Uterus (tissue), 4 donors: Measurements from ENCODE around the gene ACSS1. TPM values are rescaled to one million over a fixed set of nuclear protein-coding genes. Genes with fewer than 3 reads are reported as not detected.
A peak's percentile ranks its signal among the peaks of the same experiment; 100 is the strongest.

ENCODE experiments used
- DNase-seq, 2 donors: peaks; one replicate each; pipeline ENCODE4 v3.0.0-alpha.2; 2019 to 2020
- H3K27ac ChIP-seq, 2 donors: fragments of 200-600 bp; sonication (generic); 1 replicate in 1 of 2; 2 replicates in 1 of 2; pipeline ENCODE4 v1.5.1; 2016 to 2018
- H3K27me3 ChIP-seq, 2 donors: fragments of 200-600 bp; sonication (generic); one replicate each; pipeline ENCODE4 v1.5.1; 2018 to 2019; ENCODE audit warnings: control low read depth in 1 of 2
- H3K36me3 ChIP-seq, 2 donors: fragments of 200-600 bp; sonication (generic); one replicate each; pipeline ENCODE4 v1.5.1; 2019; ENCODE audit warnings: control low read depth in 1 of 2
- H3K4me1 ChIP-seq, 2 donors: fragments of 200-600 bp; sonication (generic); one replicate each; pipeline ENCODE4 v1.5.1; 2018 to 2019; ENCODE audit warnings: control low read depth in 1 of 2
- H3K4me3 ChIP-seq, 2 donors: fragments of 200-600 bp; sonication (generic); 1 replicate in 1 of 2; 2 replicates in 1 of 2; pipeline ENCODE4 v1.5.1; 2018 to 2019; ENCODE audit warnings: mild to moderate bottlenecking in 1 of 2
- H3K9me3 ChIP-seq, 2 donors: fragments of 200-600 bp; sonication (generic); one replicate each; pipeline ENCODE4 v1.5.1; 2019; ENCODE audit warnings: control low read depth in 1 of 2
- POLR2A ChIP-seq, 2 donors: fragments of 450-650 bp; IDR thresholded peaks; one replicate each; pipeline ENCODE4 v1.6.1; 2016; ENCODE audit warnings: antibody characterized with exemption in 2 of 2, mild to moderate bottlenecking in 1 of 2, moderate library complexity in 1 of 2
- intact Hi-C: fragments of 100-400 bp; cut with DNase I; formaldehyde crosslinking; loops from one replicate; pipeline ENCODE4 v1.15.1; 2023; ENCODE audit warnings: low total_unique reads
- total RNA-seq, 4 donors: library from RNA; depleted of rRNA in 3 of 4; stranded (reverse); fragments of >200 nt in 3 of 4; gene quantifications; one replicate each; pipeline versions ENCODE4 v1.1.0 to v1.2.4, GENCODE V29; 2014 to 2023
- TF ChIP-seq, protein P1 (sequence below), 4 experiments: fragments of 200-600 bp in 2 of 4; fragments of 450-650 bp in 2 of 4; sonication (generic) in 2 of 4; IDR thresholded peaks; one replicate each; pipeline ENCODE4 v1.5.1; 2016 to 2019; ENCODE audit warnings: antibody characterized with exemption in 4 of 4, mild to moderate bottlenecking in 2 of 4, moderate library complexity in 1 of 4
- donor health status: DM: yes; HTN: yes; CAD: no.

ACSS1 gene
- total RNA-seq, 4 donors from 2014 or later, result 11.8 to 35.1 (median 23.1) TPM

DNA sequence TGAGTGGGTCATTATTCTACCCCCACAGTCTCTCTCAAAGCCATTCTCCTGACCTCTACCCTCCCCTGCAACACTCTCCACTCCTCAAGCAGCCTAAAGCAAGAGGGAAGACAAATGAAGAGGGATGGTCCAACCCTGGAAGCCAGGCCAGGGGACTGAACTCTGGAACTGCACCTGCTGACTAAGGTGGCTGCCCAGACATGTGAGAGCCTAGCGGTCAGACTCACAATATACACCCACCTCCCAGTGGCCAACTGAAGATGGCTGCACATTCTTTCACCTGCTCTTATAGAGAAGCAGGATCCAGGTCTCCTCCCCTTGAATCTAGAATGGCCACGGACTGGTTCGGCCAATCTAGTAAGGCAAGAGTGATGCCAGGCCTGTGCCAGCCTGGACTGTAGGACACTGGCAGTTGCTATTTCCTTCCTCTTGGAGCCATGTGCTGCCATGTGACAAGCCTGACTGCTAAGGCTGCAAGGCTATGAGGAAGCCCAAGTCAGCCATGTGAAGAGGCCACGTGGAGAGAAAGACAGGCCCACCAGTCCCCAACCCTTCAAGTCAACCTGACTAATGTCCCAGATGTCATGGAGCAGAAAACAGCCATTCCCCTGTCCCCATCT, 31.8 kb downstream of the ACSS1 start:
- no peaks in the 10 kb centered on the region for H3K36me3 ChIP-seq
- H3K27ac ChIP-seq, result no peak overlapping the region
- peak in 1 of 2 donors; percentile 10 for DNase-seq
- no peak for TF ChIP-seq POLR2A (IDR thresholded peaks at IDR 0.05)
- TF ChIP-seq, protein P1, sequence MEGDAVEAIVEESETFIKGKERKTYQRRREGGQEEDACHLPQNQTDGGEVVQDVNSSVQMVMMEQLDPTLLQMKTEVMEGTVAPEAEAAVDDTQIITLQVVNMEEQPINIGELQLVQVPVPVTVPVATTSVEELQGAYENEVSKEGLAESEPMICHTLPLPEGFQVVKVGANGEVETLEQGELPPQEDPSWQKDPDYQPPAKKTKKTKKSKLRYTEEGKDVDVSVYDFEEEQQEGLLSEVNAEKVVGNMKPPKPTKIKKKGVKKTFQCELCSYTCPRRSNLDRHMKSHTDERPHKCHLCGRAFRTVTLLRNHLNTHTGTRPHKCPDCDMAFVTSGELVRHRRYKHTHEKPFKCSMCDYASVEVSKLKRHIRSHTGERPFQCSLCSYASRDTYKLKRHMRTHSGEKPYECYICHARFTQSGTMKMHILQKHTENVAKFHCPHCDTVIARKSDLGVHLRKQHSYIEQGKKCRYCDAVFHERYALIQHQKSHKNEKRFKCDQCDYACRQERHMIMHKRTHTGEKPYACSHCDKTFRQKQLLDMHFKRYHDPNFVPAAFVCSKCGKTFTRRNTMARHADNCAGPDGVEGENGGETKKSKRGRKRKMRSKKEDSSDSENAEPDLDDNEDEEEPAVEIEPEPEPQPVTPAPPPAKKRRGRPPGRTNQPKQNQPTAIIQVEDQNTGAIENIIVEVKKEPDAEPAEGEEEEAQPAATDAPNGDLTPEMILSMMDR (IDR thresholded peaks at IDR 0.05), result no peak
- H3K4me3 ChIP-seq, result no peak overlapping the region
- H3K9me3 ChIP-seq, result no peaks in the 10 kb centered on the region
- no peaks in the 10 kb centered on the region for H3K27me3 ChIP-seq
- intact Hi-C loops, result no loop called here
- no peaks in the 10 kb centered on the region for H3K4me1 ChIP-seq

DNA sequence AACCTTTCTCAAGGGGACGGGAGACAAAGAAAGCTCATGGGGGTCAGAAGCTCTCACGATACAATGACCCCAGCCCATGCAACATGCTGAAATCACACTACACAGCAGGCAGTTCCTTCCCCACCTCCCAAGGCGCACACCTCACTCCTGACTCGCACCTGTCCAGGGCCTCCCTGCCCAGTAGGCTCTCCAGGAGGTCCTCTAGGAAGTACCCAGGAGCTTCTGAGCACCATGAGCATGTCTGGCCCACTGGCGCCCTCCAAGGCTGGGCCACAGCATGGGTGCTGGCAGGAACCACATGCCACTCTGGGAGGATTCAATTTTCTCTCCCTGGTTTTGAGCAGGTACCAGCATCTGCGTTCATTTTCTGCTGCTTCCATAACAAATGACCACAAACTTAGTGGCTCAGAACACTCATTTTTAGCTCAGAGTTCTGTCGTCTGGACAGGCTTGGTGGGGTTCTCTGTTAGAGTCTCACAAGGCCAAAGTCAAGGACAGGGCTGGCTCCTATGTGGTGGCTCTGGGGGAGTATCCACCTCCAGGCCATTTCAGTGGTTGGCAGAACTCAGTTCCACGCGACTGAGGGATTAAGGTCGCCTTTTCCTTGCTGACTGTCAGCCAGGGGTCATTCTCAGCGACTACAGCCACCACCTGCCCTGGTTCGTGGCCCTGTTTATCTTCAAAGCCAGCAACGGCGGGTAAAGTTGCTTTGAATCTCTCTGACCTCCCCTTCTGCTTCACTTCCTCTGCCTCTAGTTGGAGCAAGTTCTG, 32.7 kb downstream of the ACSS1 start:
- Histone ChIP-seq H3K27ac (no peak overlapping the region), H3K9me3 (no peaks in the 10 kb centered on the region), H3K4me1 (no peaks in the 10 kb centered on the region), H3K27me3 (no peaks in the 10 kb centered on the region), H3K4me3 (no peak overlapping the region), H3K36me3 (no peaks in the 10 kb centered on the region)
- intact Hi-C loops, result no loop called here
- no peak for TF ChIP-seq POLR2A (IDR thresholded peaks at IDR 0.05)
- TF ChIP-seq, protein P1 (IDR thresholded peaks at IDR 0.05), result no peak
- DNase-seq, result no peak

DNA sequence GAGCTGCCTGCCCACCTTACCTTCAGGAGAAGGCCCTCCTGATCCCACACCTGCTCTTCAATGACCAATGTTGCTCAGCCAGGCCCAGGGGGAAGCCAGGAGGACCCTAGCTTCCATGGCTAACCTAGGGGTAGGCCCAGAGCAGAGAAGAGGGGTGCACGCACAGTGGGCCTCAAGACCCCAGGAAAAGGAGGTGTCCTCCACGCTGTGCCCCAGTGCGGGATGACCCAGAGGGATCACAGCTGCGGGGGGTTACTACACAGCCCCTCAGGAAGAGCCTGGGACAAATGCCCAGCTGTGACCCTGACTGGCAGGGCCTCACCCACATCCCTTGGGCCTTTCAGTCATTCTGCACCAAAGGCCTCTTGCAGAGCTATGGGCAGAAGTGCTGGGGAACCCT, 33.8 kb downstream of the ACSS1 start:
- DNase-seq, result no peak
- TF ChIP-seq, protein P1 (IDR thresholded peaks at IDR 0.05), result no peak
- no peak for TF ChIP-seq POLR2A (IDR thresholded peaks at IDR 0.05)
- Histone ChIP-seq H3K27me3 (no peaks in the 10 kb centered on the region), H3K4me1 (no peaks in the 10 kb centered on the region), H3K4me3 (no peak overlapping the region), H3K9me3 (no peaks in the 10 kb centered on the region), H3K36me3 (no peaks in the 10 kb centered on the region), H3K27ac (no peak overlapping the region)
- intact Hi-C loops, result no loop called here

DNA sequence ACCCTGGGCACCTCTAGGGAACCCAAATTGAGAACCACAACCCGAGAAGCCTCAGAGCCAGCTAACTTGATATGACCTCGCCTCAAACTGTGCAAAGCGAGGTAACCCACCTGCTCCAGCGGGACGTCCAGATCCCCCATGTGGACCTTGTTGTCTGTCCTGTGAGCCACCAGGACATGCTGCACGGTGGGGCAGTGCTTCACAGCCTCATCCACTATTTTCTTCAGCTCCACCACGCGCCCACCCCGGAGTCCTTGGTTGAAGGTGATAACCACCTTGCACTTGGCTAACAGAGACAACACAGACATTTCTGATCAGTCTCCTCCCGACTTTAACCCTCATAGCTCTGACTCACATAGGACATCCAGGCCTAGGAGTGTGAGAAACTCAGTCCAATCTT, 34.6 kb downstream of the ACSS1 start:
- no peak for TF ChIP-seq POLR2A (IDR thresholded peaks at IDR 0.05)
- TF ChIP-seq, protein P1 (IDR thresholded peaks at IDR 0.05), result no peak
- Histone ChIP-seq H3K27ac (no peak overlapping the region), H3K4me1 (no peaks in the 10 kb centered on the region), H3K27me3 (no peaks in the 10 kb centered on the region), H3K36me3 (no peaks in the 10 kb centered on the region), H3K4me3 (no peak overlapping the region), H3K9me3 (no peaks in the 10 kb centered on the region)
- no peak for DNase-seq
- intact Hi-C loops, result no loop called here

DNA sequence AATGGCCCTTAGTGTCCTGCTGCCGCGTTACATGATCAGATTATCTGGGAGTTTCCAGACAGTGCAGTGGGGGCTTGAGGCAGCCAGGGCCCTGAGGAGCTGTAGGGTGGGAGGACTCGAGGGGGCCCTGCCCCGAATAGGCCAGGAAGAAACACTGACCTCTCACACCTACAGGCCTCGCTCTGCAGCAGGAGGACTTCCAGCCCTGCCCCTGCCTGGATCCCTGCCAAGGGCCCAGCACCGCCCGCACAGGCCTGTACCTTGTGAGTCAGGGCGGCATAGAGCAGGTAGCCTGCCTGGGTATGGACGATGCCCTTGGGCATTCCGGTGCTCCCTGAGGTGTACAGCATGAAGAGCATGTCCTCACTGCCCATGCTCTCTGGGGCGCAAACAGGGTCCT, 35.3 kb downstream of the ACSS1 start:
- Histone ChIP-seq H3K4me3 (no peak overlapping the region), H3K27ac (no peak overlapping the region), H3K27me3 (no peaks in the 10 kb centered on the region), H3K9me3 (no peaks in the 10 kb centered on the region), H3K36me3 (no peaks in the 10 kb centered on the region), H3K4me1 (no peaks in the 10 kb centered on the region)
- intact Hi-C loops, result no loop called here
- no peak for DNase-seq
- TF ChIP-seq, protein P1 (IDR thresholded peaks at IDR 0.05), result no peak
- no peak for TF ChIP-seq POLR2A (IDR thresholded peaks at IDR 0.05)
